ENCODE data around the gene NLGN4Y.
"Not testable (repeated sequence)": the region's sequence is repeated elsewhere in the genome, so short reads cannot be mapped to it uniquely, and the experiment has no call there.

The NLGN4Y gene

GRCh38 chrY:14834103-14835060, 310.1 kb downstream of the NLGN4Y start:
- FAIRE-seq (no peak), DNase-seq (ENCODE audit: low spot score) (no peak)

GRCh38 chrY:14837466-14837865, 313.1 kb downstream of the NLGN4Y start:
- FAIRE-seq (no peak), DNase-seq (ENCODE audit: low spot score) (no peak)

DNA sequence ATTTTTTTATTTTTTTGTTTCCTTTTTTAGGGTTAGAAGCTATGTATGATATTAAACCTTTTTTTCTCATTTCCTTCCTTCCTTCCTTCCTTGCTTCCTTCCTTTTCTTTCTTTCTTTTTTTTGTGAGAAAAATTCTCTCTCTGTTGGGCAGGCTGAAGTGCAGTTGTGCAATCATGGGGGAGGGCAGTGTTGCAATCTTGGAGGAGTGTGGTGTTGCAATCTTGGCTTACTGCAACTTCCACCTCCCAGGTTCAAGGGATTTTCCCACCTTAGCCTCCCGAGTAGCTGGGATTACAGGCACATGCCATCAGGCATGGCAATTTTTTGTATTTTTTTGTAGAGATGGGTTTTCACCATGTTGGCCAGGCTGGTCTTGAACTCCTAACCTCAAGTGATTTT, 326.4 kb downstream of the NLGN4Y start:
- no peak for FAIRE-seq

GRCh38 chrY:14860448-14860847, 336.1 kb downstream of the NLGN4Y start:
- DNase-seq (ENCODE audit: low spot score) (no peak), FAIRE-seq (no peak)

More for the DNA sequence above, 326.4 kb downstream of the NLGN4Y start:
- no peak for DNase-seq (ENCODE audit: low spot score)

GRCh38 chrY:14861033-14861432, 336.7 kb downstream of the NLGN4Y start:
- DNase-seq (ENCODE audit: low spot score): not testable (repeated sequence)

DNA sequence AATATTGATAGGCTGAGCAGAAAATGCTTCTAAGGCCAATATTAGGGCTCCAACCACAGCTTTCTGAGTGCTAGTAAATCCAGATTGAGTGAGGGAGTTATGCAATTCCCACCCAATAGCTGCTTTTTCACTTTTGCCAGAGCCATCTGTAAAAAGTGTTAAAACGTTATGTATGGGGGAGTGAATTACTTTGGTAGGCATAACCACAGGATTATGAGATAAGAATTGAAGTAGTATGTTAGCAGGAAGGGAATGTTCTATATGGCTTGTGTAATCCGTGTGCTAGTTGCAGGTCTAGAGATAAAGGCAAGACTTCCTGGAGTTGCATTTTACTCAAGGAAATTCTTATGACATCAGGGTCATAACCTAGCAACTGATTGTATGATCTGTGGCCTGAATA, 347.6 kb downstream of the NLGN4Y start:
- no peak for FAIRE-seq

More at GRCh38 chrY:14861033-14861432, 336.7 kb downstream of the NLGN4Y start:
- FAIRE-seq: not testable (repeated sequence)

More for the DNA sequence above, 347.6 kb downstream of the NLGN4Y start:
- DNase-seq (ENCODE audit: low spot score): no peak

All from urothelium cell line (cell line).